GM12864 (cell line): ENCODE measurements around the gene OR3A2.
"Not testable (repeated sequence)": the region's sequence is repeated elsewhere in the genome, so short reads cannot be mapped to it uniquely, and the experiment has no call there.

Experiments used
- DNase-seq: peaks from one replicate; pipeline ENCODE4 v3.0.0-alpha.2; 2011; ENCODE audit warnings: low read depth
- H3K4me3 ChIP-seq: 2 replicates; pipeline ENCODE4 v1.5.1; 2011; ENCODE audit warnings: mild to moderate bottlenecking, low read depth, low read length, control low read depth
- CTCF ChIP-seq: IDR thresholded peaks from 2 replicates; pipeline ENCODE4 v1.5.1; 2011; ENCODE audit warnings: low read depth, mild to moderate bottlenecking, moderate library complexity, low read length, control low read depth, inconsistent platforms; ENCODE audit errors: missing control alignments

The OR3A2 gene

GRCh38 chr17:3385869-3386816, at the start of gene OR3A2:
OR3A2 (minus strand) TSS chr17:3386308.
- no peak for DNase-seq
- H3K4me3 ChIP-seq, result no peak within 1 kb of the TSS
- TF ChIP-seq CTCF, result no peak

GRCh38 chr17:3433741-3434140, 47.6 kb upstream of the OR3A2 start, which contains the start of gene OR1E2:
OR1E2 (minus strand) TSS chr17:3433841; CDS start chr17:3433841, 0 bp downstream.
- TF ChIP-seq CTCF, result no peak
- no peak for DNase-seq
- no peak within 1 kb of the TSS for H3K4me3 ChIP-seq

- DNase-seq, H3K4me3 ChIP-seq: not testable (repeated sequence)
Observed at GRCh38 chr17:3433215-3433614, 47.1 kb upstream of the OR3A2 start.

- no peak for TF ChIP-seq CTCF
- no peak overlapping the region for H3K4me3 ChIP-seq
- DNase-seq, result no peak
Observed at GRCh38 chr17:3418222-3418621, 32.1 kb upstream of the OR3A2 start.

- H3K4me3 ChIP-seq, result no peak overlapping the region
- DNase-seq, result no peak
- TF ChIP-seq CTCF, result no peak
Observed at GRCh38 chr17:3415610-3416009, 29.5 kb upstream of the OR3A2 start.

- not testable (repeated sequence) for H3K4me3 ChIP-seq, DNase-seq
Observed at GRCh38 chr17:3412216-3412615, 26.1 kb upstream of the OR3A2 start.

- DNase-seq, result no peak
- TF ChIP-seq CTCF, result no peak
- no peak within 1 kb of the TSS for H3K4me3 ChIP-seq
Observed at GRCh38 chr17:3411070-3411469, 25.0 kb upstream of the OR3A2 start, which contains the start of gene OR3A3. OR3A3 (plus strand) TSS chr17:3411370.

GRCh38 chr17:3403856-3404255, 17.7 kb upstream of the OR3A2 start:
- DNase-seq, H3K4me3 ChIP-seq: not testable (repeated sequence)
